AG04450 (cell line): Measurements from ENCODE around the gene POTEM. TPM values are rescaled to one million over a fixed set of nuclear protein-coding genes. Genes with fewer than 3 reads are reported as not detected.
"Not testable (repeated sequence)": the region's sequence is repeated elsewhere in the genome, so short reads cannot be mapped to it uniquely, and the experiment has no call there.

Source experiments
- CTCF ChIA-PET: fragments of 300-600, 350-600 bp; formaldehyde crosslinking; extraction: SDS; loops from one replicate; lab custom pipeline; 2022; ENCODE audit warnings: antibody characterized with exemption, inconsistent platforms; lab: Charles Lee
- POLR2A ChIA-PET: fragments of 350-600 bp; formaldehyde crosslinking; extraction: SDS; loops from one replicate; lab custom pipeline; 2021; ENCODE audit warnings: antibody characterized with exemption, inconsistent platforms; lab: Yijun Ruan, JAX
- DNase-seq: peaks from one replicate; pipeline ENCODE4 v3.0.0-alpha.2; 2011; ENCODE audit warnings: low read depth, low spot score
- H3K27ac ChIP-seq: one replicate; pipeline ENCODE4 v1.5.1; 2012; ENCODE audit warnings: low read depth, low read length, control low read depth
- H3K27me3 ChIP-seq: one replicate; pipeline ENCODE4 v1.6.0; 2012; ENCODE audit warnings: low read length; ENCODE audit not compliant: control insufficient read depth, insufficient read depth
- H3K4me3 ChIP-seq: 2 replicates; pipeline ENCODE4 v1.5.1; 2011; ENCODE audit warnings: mild to moderate bottlenecking, low read depth, low read length, control low read depth
- H3K9me3 ChIP-seq: 2 replicates; pipeline ENCODE4 v1.5.1; 2012; ENCODE audit warnings: low read length; ENCODE audit not compliant: control insufficient read depth, insufficient read depth
- polyA plus RNA-seq: library from polyadenylated mRNA; depleted of rRNA; stranded (reverse); fragments of >200 nt; gene quantifications from 2 replicates; pipeline ENCODE4 v1.2.3, GENCODE V29; 2011

The POTEM gene
- polyA plus RNA-seq, 1 experiment, result not detected

DNA sequence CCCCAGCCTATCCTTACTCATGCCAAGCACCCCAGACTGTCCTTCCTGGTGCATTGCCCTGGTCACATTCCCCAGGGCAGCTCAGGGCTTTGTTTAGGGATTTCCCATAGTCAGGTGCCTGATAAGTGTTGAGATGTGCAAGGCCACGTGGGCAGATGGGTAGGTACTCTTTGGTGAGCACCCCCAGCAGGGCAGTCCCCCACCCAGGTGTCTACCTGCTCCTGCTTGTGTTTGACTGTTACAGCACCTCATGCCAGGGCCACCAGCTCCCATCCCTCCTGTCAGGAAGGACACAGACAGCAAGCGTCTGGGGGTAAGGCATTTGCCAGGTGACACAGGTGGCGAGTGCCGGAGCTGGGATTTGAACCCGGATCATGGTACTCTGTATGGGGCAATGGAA is 2.4 kb upstream of the POTEM start:
- H3K9me3 ChIP-seq, H3K4me3 ChIP-seq, H3K27me3 ChIP-seq, DNase-seq, CTCF ChIA-PET, H3K27ac ChIP-seq, POLR2A ChIA-PET: not testable (repeated sequence)

DNA sequence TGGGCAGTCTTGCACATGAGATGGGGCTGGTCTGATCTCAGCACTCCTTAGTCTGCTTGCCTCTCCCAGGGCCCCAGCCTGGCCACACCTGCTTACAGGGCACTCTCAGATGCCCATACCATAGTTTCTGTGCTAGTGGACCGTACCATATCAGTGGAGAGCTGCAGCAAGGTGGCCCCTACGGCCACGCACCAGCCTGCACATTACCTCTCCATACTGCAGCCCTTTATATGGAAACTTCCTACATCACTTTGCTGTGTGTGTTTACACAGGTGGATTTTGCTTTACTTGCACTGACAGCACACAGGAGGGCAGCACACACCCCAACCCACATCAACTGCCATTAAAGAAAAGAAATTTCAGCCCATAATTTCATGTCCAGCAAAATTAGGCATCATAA is 35.3 kb downstream of the POTEM start:
- DNase-seq, H3K9me3 ChIP-seq, POLR2A ChIA-PET, H3K27ac ChIP-seq, H3K4me3 ChIP-seq, CTCF ChIA-PET, H3K27me3 ChIP-seq: not testable (repeated sequence)

DNA sequence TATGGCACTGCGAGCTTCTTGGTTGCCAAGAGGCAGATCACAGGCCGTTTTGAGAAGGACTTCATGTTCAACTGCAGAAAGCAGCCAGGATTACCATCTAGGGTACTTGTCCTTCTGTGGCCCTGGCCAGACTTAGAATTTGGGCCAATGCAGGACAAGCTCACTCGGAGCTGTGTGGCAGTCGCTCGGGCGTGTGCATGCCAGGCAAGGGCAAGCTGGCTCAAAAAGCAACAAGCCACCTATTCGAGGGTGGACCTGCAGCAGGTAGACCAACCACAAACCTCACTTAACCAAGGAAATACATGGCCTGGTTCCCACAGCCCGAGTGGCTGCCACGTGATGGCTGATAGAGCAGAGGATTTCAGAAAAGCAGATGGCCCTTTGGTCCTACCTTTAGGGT is 39.3 kb downstream of the POTEM start:
- H3K4me3 ChIP-seq, CTCF ChIA-PET, DNase-seq, POLR2A ChIA-PET, H3K9me3 ChIP-seq, H3K27me3 ChIP-seq, H3K27ac ChIP-seq: not testable (repeated sequence)

DNA sequence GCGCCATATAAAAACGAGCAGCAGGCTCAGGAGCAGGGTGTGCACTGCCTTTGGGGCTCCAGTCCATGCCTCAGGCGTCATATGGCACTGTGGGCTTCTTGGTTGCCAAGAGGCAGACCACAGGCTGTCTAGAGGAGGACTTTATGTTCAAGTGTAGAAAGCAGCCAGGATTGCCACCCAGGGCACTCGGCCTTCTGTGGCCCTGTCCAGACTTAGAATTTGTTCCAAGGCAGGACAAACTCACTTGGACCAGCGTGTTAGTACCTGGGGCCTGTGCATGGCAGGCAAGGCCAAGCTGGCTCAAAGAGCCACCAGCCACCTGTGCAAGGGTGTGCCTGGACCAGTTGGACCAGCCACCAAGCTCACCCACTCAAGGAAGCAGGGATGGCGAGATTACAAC is 40.4 kb downstream of the POTEM start:
- POLR2A ChIA-PET, CTCF ChIA-PET, H3K4me3 ChIP-seq, H3K9me3 ChIP-seq, H3K27ac ChIP-seq, DNase-seq, H3K27me3 ChIP-seq: not testable (repeated sequence)

GRCh38 chr14:19011029-19011428 is 43.8 kb downstream of the POTEM start:
- H3K4me3 ChIP-seq, POLR2A ChIA-PET, H3K27ac ChIP-seq, H3K27me3 ChIP-seq, CTCF ChIA-PET, DNase-seq, H3K9me3 ChIP-seq: not testable (repeated sequence)

- H3K9me3 ChIP-seq, H3K4me3 ChIP-seq, DNase-seq, H3K27ac ChIP-seq, CTCF ChIA-PET, H3K27me3 ChIP-seq, POLR2A ChIA-PET: not testable (repeated sequence)
Observed at GRCh38 chr14:19011703-19012102, 44.5 kb downstream of the POTEM start.

DNA sequence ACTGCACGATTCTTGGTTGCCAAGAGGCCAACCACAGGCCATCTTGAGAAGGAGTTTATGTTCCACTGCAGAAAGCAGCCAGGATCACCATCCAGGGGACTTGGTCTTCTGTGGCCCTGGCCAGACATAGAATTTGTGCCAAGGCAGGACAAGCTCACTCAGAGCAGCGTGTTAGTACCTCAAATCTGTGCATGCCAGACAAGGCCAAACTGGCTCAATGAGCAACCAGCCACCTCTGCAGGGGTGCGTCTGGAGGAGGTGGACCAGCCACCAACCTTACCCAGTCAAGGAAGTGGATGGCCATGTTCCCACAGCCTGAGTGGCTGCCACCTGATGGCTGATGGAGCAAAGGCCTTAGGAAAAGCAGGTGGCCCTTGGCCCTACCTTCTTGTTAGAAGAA is 48.0 kb downstream of the POTEM start:
- H3K9me3 ChIP-seq, DNase-seq, CTCF ChIA-PET, H3K27ac ChIP-seq, H3K27me3 ChIP-seq, POLR2A ChIA-PET, H3K4me3 ChIP-seq: not testable (repeated sequence)

- POLR2A ChIA-PET, H3K4me3 ChIP-seq, CTCF ChIA-PET, H3K9me3 ChIP-seq, H3K27me3 ChIP-seq, DNase-seq, H3K27ac ChIP-seq: not testable (repeated sequence)
Observed at GRCh38 chr14:19025080-19025589, 57.9 kb downstream of the POTEM start.

- DNase-seq, H3K27ac ChIP-seq, POLR2A ChIA-PET, CTCF ChIA-PET, H3K27me3 ChIP-seq, H3K9me3 ChIP-seq, H3K4me3 ChIP-seq: not testable (repeated sequence)
Observed at GRCh38 chr14:19026649-19027351, 59.6 kb downstream of the POTEM start.

- not testable (repeated sequence) for DNase-seq
Observed at GRCh38 chr14:19027895-19028294, 60.7 kb downstream of the POTEM start.

DNA sequence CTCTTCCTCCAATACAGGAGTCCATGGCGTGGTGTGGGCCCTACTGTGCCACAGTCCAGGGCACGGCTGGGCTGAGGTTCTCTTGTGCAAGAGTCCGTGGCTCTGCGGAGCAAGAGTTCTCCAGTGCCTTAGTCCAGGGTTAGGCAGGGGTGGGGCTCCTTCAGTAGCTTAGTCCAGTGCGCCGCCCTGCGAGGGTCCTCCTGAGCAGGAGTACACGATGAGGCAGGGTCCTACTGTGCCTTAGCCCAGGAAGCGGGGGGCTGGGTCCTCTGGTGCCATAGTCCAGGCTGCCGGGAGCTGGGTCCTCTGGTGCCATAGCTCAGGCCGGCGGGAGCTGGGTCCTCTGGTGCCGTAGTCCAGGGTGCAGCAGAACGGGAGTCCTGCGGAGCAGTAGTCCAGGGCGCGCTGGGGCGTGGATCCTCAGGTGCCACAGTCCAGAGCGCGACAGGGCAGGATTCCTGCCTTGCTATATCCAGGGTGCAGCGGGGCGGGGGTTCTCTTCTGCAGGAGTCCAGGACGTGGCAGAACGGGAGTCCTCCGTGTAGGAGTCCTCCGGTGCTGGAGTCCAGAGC is 69.7 kb downstream of the POTEM start:
- CTCF ChIA-PET, H3K4me3 ChIP-seq, H3K27me3 ChIP-seq, H3K27ac ChIP-seq, POLR2A ChIA-PET, H3K9me3 ChIP-seq, DNase-seq: not testable (repeated sequence)

More at GRCh38 chr14:19027895-19028294, 60.7 kb downstream of the POTEM start:
- H3K4me3 ChIP-seq, POLR2A ChIA-PET, H3K9me3 ChIP-seq, H3K27me3 ChIP-seq, H3K27ac ChIP-seq, CTCF ChIA-PET: not testable (repeated sequence)

DNA sequence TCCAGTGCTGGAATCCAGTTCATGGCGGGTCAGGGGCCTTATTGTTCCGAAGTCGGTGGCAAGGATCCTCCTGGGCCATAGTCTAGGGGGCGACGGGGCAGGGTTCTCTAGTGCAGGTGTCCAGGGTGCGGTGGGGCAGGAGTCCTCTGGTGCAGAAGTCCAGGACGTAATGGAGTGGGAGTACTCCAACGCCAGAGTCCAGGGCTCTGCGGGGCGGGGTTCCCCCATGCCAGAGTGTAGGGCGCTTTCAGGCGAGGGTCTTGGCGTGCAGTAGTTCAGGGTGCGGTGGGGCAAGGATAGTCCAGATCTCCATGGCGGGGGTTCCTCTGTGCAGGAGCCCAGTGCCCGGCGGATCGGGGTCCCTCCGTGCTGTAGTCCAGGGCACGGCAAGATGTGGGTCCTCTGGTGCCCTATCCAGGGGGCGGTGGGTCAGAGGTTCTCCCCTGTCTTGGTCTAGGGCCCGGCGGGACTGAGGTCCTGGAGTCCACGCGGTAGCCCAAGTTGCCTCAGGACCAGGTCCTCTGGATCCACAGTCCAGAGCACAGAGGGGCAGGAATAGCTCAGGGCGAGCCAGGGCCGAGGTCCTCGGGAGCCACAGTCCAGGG is 70.9 kb downstream of the POTEM start:
- H3K27ac ChIP-seq, H3K27me3 ChIP-seq, POLR2A ChIA-PET, DNase-seq, H3K9me3 ChIP-seq, CTCF ChIA-PET, H3K4me3 ChIP-seq: not testable (repeated sequence)
